ENCODE measurements around the gene ITGB8.

ITGB8 gene

DNA sequence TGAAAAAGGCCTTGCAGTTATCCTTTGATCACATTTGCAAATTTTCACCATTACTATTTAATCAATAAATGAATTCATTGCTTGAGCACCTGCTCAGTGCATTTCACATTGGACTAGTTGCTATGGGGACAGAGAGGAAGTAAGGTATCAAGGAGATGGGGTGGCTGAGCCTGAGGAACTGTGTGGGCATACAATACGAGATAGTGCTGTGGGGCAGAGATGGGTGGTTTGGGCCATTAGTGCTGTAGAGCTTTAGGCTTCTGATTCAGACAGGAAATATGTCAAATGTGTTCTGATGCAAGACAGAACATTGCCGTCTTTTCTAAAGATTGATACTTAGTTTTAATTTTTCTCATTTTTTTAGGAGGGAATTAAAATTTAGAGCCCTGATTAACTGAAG, 13.2 kb downstream of the ITGB8 start:
- no peak for FAIRE-seq

DNA sequence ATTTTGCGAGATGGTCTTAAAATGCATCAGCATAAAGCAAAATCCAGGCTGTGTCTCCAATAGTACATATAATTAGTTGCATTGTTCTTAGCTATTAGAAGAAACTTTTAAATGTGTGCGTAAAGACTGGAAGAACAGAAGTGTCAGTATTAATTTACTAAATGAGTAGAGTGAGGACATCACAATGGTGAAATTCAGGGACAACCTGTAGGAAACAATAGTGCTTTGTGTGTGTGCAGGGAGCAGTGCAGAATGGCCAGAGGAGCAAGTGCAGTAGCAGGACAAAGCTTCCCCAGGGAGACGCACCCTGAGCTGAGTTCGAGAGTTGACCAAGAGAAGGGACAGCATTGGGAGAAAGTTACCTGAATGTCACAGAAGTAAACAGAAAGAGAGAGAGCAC, 13.7 kb downstream of the ITGB8 start:
- FAIRE-seq: no peak

DNA sequence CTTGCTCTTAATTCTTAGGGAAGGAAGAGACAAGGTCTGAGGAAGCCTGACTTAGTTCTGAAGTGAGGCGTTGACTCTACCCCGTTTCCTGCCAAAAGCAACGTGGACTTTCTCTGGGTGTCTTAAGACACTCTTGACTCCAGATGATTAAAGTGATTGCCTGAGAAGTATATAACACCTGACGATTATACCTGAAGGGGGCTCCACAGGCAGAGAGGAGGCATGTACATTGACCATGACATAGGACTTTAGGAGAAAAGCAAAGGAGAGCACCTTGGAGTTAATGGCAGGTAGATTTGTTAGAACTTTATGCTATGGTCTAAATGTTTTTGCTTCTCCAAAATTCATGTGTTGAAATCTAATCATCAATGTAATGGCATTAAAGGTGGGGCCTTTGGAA, 15.9 kb downstream of the ITGB8 start:
- no peak for FAIRE-seq

DNA sequence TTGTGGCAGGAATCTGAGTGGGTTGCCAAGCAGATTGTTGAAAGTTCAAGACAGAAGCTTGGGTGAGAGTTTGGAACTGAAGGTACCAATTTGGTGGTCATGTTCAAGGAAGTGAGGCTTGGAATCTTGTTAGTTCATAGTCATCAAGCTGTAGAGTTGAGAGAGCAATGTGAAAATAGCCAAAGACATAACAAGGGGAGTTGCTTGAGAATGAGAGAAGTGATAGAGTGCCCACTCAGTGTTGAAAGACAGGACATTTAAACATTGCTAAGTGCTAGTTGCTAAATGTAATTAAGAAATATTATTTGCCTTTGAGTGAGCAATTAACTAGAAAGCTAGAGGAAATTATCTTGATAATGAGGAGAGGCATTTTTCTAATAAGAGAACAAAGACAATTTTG, 17.0 kb downstream of the ITGB8 start:
- no peak for FAIRE-seq

DNA sequence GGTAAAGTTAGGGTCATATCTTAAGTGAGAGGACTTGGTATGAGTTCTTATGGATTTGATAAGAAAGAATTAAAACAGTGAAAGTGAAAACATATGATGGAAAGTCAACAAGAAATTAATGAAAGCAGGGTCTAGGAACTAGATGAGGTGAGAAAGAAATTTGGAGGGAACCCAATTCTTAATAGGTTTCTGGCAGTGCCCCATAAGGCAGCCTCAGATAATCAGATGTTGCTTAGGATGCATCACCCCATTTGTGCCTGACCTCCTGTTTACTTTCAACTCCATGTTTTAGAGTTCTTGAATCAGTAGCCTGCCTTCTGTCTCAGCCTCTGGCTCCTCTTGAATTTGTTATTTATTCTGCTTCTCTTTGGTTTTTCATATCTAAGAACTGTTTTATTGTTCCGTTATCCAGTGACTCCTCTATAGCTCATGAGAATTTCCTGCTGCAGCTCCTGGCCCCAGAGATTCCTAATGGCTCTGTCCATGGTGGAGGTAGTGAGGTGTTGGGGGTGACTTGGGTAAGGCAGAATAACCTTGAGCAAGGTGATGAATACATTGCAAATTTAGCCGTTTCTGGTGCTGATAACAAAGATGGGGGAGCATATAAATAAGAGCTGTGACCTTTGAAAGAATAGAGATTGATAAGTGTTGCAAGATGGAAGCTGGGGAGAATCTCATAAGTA, 17.6 kb downstream of the ITGB8 start:
- FAIRE-seq: no peak

DNA sequence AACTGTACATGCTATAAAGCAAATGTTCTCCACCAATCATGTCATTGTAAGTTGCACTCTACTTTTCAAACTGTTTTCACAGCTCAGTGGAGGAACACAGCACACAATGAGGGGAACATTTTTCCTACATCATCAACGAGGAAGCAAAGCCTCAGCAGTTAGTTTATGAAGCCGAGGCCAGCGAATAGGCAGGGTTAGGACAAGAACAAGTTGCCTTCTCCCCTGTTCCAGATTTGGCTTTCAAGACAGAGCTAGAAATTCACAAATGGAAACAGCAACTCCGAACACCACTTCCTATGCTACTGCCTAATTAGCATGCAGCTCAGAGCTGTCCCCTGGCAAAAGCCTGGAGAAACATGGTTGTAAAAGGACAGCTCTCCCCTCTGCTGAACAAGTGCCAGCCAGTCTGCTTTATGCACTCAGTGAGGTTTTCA, 19.8 kb downstream of the ITGB8 start:
- FAIRE-seq: no peak

DNA sequence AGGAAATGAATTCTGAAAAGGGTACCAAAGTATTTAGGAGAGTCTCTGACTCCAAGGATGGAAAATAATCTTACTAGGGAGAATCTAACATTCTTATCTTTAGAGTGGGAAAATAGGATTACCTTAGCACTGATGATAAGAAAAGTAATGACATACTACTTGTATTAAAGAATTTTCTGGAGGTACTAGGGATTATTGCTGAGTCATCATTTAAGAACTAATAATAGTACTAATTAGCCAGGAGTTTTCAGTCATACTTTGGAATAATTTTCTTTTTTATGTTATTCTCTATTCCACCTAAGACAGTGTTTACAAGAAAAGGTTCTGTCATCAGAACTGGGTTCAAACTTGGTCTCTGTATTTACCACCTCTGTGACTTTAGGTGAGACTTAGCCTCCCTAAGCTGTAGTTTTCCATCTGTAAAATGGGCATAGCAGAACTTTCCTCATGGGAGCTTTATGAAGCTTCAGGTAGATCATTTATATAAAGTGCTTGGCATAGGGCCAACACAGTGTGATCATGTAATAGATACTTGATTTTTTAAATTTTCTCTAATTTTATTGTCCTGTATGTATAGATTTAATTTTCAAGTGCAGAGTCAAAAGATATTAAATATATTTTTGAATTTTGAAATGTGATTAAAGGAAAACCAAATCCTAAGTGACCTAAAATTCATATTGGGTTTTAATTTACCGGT, 20.4 kb downstream of the ITGB8 start:
- FAIRE-seq: no peak

DNA sequence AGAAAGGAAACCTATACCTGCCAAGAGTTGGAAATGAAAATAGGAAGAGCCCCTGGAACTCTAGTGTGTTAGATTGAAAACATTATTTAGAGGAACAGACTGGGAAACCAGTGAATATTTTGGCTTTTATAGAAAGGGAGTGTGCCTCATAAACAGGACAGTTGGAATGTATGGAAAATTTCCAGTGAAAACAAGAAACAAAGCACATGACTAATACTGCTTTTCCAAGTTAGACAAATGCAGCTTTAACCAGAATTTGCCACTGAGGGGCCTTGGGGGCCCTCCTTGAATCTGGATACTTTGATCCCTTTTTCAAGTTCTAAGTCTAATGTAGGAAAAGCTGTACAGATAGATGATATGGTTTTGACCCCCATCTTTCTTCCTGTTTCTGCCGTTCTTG, 21.2 kb downstream of the ITGB8 start:
- no peak for FAIRE-seq

DNA sequence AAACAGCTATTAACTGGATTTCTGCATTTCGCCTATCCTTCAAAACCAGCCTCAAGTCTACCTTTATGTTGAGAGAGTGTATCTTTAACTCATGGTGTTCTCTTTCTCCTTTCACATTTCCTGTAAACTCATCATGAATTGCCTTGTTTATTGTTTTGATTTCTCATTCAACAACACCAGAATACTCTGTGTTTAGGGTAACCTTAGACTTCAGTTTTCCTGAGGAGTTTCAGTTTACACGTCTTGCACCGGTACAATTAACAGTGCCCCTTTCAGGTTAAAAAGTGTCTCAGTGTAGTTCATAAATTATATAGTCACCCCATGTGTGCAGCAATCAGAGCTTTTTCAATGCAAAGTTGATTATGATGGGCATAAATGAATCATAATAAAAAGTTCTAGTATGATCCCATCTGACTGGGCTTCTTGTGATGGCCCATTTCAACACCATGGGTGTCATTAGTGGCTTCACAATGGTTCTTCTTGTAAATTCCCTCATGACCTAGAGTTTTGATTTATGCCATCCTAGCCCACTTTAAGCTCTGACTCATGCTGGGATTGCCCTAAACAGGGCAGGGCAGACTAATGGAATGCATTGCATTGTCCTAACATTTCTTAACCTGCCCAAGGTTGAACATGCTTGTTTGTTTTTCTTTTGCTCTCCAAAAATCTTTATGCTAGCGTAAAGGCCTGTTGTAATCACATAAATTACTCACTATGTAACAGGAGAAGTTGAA, 22.0 kb downstream of the ITGB8 start:
- FAIRE-seq: no peak

DNA sequence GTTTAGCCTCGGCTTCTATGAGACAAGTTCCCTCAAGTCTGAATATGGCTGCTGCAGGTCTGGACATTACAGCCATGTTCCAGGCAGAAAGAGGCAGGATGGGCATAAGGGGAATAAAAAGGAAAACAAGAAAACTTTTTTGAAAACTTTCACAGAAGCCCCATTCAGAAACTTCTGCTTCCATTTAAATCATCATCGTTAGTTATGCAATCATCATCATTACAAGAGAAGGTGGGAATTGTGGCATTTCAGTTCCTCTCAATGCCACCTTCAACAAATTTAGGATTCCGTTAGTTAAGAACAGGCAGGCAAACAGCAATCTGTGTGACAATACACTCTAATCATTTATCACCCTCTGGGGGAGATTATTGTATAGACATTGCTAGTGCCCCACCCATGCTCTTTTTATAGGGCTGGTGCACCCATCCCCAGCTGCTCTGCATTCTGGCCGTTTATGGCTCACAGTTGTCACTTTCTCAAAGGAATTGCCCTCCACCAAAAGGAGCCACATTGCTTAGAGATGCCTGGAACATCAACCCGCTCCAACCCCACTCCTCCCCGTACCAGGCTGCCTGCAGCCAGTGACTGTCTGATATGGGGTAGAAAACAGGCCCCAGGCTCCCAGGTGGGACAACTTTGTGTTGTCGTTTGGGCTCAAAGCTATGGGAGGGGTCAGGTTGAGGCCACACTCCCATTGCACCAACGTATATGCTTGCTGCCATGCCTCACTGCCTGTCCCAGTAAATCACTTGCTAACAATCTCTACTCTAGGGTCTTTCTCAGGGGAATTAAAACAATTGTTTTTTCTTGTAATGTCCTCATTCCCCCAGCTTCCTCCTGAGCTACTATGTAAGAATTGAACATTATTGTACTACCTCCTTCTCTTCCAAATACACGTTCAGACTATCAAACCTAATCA, 24.2 kb downstream of the ITGB8 start:
- FAIRE-seq: no peak

DNA sequence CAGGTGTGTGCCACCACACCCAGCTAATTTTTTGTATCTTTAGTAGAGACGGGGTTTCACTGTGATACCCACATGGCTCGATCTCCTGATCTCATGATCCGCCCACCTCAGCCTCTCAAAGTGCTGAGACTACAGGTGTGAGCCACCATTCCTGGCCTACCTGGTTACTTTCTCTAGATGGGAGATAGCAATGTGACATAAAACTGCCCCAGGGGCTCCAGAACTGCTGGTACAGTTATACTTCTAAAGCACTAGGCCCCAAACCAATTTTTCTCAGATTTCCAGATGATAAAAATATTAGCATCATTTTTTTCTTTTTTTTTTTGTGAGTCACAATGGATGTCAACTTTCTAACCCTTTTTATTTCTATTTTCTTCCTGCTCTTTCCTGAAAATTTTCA, 27.4 kb downstream of the ITGB8 start:
- FAIRE-seq: no peak

DNA sequence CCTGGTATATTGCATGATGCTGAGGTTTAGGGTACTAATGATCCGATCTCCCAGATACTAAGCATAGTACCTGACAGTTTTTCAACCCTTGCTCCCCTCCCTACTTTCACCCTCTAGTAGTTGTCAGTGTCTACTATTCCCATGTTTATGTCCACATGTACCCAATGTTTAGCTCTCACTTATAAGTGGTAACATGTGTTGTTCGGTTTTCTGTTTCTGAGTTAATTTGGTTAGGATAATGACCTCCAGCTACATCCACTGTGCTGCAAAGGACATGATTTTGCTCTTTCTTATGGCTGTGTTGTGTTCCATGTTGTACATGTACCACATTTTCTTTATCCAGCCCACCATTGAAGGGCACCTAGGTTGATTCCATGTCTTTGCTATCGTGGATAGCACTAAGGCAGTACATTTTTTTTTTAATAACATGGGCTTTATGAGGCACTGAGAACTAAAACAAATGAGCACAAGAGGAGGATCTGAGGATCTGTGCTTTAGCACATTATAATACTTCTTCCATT, 28.1 kb downstream of the ITGB8 start:
- no peak for FAIRE-seq

DNA sequence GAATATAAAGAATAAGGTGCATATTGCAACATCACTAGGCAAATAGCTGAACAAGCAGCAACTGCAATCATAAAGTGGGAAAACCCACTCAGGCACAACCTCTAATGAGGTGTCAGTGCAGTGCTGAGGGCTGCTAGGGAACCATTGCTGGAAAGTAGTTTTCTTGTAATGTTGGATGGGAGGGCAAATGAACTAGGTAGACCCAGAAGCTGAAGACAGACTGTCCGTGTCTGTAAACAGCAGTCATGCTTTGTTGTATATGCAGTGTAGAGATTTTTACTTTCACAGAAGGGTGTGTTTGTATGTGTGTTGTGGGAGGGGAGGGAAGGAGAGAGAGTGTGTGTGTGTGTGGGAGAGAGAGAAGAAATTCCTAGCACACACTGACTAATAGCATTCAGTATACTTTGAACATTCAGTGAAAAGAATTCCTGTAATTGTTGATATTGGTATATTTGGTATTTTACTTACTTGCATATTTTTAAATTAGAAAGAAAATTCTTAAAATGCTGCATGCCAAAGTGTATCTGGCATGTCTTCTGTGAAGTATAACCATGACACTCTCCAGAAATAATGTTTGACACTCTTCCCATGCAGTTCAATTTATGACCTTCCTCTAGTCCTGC, 28.8 kb downstream of the ITGB8 start:
- FAIRE-seq: no peak

DNA sequence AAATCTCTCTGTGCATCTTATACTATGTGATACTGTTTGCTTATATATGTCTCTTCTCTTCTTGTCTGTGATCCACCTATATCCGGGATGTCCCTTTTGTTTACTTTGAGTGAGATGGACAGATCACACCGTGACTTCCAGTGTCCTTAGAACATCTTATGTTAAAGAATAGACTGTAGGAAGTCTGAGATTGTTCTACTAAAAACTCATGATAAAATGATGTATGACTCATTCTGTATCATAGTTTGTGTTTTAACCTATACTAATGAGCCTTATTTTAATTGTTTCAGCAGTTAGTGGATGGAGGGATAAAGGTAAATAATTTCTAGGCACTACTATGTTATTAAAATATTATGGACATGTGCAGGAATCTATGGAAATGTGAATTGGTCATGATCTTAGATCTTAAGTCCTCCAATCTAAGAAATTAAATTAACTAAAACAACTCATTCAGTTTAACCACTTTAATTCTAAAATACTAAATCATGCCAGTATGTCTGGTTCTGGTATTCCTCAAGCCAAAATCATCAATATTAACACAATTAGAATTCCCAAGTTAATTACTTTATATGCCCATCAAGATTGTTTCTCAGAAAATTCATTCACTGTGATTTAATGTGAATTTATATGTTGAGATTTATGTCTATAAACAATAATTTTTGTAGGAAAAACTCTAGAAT, 32.0 kb downstream of the ITGB8 start:
- no peak for FAIRE-seq

DNA sequence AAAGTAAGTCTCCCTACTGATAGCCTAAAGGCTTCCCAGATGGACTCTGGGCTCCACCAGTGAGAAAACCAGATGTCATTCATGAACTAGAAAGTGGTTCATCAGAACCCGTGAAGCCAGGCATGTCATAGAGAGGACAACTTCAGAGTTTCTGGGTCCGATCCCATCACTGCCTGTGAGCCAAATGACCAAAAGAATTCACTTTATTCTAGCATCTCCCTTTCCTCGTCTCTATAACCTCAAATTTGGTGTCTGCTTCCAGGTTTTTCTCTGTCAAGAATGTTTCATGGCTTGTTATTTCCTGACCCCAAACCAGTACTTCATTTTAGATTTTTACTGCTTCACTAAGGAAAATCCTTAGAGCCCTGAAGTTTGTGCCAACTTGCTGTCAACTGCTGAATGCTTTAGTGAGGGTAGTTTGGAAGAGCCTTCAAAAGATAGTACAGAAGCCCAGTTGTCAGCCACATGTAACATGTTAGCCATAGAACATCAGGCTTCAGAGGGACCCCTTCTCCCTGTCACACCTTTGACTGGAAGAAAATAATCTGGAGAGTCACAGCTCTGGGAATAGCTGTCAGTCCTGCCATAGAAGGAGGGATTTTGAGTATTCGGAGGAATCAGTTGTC, 34.0 kb downstream of the ITGB8 start:
- no peak for FAIRE-seq

DNA sequence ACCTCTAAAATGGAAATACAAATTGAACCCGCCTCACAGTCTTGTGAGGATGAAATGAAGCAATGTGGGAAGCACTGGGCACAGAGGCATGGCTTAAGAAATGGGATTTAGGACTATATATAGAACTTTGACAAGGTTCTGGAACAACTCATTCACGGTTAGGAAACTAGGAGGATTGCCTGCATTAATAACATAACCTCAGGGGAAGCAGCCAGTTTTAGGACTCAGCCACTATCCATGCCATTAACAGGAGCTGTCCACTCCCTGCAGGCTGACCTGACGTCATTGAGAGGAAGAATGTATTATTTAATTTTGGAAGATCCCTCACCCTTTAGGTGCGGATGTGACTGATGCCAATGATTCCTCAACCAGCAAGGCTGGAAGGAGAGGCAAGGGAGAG, 34.8 kb downstream of the ITGB8 start:
- no peak for FAIRE-seq

DNA sequence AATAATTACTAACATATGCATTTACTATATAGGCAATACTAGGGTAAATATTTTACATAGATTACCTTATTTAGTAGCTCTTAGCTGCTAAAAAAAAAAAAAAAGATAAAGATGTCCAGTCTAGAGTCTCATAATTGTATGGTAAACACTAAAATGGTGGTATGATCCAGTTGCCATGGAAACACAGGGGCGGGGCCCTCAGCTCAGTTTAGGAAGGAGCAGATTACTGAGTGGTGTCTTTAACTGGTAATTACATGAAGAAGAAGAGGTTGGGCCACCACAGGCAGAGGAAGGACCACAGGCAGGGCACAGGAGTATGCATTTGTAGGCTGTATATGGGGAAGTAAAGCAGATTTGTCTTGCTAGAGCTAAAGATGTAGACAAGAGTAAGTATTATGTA, 43.7 kb downstream of the ITGB8 start:
- no peak for FAIRE-seq

DNA sequence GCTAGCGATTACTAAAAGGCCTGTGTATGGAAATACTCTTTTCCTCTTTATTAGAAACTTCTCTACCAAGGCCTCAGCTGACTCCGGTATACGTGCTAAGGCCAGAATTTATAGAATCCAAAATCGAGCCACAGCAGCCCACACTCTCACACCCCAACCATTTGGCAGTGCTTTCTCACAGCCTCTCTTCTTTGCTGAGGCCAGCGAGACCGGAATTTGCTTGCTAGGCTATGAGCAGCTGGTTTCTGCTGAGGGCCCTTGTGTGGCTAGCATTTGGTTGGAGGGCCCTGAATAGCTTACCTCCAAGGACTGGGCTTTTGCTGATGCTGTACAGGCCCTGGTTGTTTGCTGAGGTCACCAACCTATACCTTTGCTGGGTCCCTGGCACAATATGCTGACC, 46.1 kb downstream of the ITGB8 start:
- FAIRE-seq: no peak

DNA sequence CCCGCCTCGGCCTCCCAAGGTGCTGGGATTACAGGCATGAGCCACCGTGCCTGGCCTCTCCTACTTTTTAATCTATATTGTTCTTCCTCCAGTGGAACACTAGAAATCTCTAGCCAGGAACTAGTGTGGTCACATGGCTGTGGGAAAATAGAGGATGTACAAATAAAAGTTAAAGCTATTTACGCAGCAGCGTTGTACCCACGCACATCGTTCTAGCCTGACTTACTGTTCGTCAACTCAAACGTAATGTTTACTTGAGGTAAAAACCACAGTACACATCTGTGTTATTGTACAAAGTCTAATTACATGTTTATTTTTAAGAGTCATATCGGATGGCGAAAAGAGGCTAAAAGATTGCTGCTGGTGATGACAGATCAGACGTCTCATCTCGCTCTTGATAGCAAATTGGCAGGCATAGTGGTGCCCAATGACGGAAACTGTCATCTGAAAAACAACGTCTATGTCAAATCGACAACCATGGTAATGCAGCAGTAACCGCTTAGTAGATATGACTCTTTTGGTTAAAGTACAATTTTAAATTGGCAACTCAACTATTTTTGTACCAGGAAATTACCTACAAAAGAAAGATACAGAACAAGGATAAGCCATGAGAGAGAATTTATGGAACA, 50.8 kb downstream of the ITGB8 start:
- no peak for FAIRE-seq

DNA sequence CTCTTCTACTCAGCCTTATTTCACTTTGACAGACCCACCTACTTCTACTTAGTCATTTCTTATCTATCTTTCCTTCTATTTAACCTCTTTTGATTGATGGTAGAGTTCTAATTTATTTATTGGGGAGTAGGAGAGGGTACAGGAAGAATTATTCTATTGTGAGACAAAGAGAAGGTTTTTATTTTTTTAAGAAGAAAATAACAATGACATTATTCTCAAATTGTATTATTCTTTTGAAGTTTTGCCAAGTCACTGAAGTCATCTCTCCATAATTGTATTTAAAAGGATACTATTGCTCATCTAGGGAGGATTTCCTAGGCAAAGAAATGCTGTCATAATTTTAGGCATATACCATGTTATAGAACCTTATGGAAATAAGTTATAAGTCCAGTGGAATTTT, 52.7 kb downstream of the ITGB8 start:
- no peak for FAIRE-seq

DNA sequence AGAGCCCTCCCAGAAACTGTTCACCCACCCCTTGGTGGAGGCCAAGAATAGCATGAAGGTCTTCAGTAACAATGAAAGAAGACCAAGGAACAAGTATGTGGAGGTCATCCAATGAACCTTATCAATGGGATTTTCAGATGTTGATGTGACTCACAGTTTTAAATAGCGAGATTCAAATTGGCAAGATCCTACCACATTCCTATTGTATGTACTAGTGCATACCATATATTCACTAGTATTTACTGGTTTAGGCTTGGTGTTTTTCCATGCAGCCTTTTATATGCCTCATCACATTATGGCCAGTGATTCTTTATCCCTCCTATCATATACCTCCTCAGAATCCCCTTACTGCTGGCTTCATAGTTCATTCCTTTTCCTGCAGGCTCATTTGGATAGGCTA, 54.4 kb downstream of the ITGB8 start:
- no peak for FAIRE-seq
